PFSK-1 (cell line): ENCODE measurements around the gene KRTAP21-1.

ENCODE experiments used
- POLR2AphosphoS5 ChIP-seq: IDR thresholded peaks from 2 replicates; pipeline ENCODE4 v1.6.1; 2012; ENCODE audit warnings: low read depth, mild to moderate bottlenecking, control low read depth, low read length, moderate library complexity
- SIN3A ChIP-seq: IDR thresholded peaks from 2 replicates; pipeline ENCODE4 v1.6.1; 2012; ENCODE audit warnings: mild to moderate bottlenecking, low read length, moderate library complexity, borderline replicate concordance; ENCODE audit not compliant: insufficient read depth

DNA sequence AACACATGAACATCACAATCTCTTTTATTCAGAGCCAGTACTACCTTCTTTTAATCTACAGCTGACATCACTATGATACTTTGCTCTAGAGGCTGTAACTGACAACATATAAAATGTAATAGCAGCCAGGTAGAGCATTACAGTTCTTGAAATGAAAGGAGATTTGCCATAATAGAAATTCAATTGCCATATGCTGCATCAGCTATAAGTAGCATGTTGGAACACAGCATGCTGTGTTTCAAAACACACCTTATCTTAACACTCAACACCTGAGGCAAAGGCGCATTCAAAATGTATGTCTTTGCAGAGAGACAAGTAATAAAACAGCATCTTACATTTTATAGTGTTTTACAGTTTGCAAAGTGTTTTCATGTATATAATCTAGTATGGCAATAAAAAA is 24.0 kb upstream of the KRTAP21-1 start:
- TF ChIP-seq SIN3A (no peak), POLR2AphosphoS5 (no peak)
